Stimulated activated naive CD8-positive, alpha-beta T cell treated with anti-CD3 and anti-CD28 coated beads, Interleukin-15, Interleukin-2, amounts not matched to agents 100 U/mL and 50 U/mL, for 24 hours (primary cell): Measurements from ENCODE around the gene MILR1.
"Not testable (repeated sequence)": the region's sequence is repeated elsewhere in the genome, so short reads cannot be mapped to it uniquely, and the experiment has no call there.

Experiments
- ATAC-seq: fragments of 150-1000 bp; cut with Tn5 transposase; one replicate; pipeline ENCODE4 v1.10.0; 2021
- DNase-seq: peaks from one replicate; pipeline ENCODE4 v3.0.0; 2021

The MILR1 gene

GRCh38 chr17:64471440-64471839 is 22.5 kb downstream of the MILR1 start:
- DNase-seq: no peak
- ATAC-seq: no peak

- ATAC-seq: no peak
- no peak for DNase-seq
Observed at GRCh38 chr17:64472564-64472963, 23.6 kb downstream of the MILR1 start.

- DNase-seq: no peak
- no peak for ATAC-seq
Observed at GRCh38 chr17:64477849-64478248, 28.9 kb downstream of the MILR1 start.

GRCh38 chr17:64480951-64481350 is 32.0 kb downstream of the MILR1 start:
- no peak for DNase-seq
- no peak for ATAC-seq

- ATAC-seq (no peak), DNase-seq (no peak)
Observed at GRCh38 chr17:64484380-64484779, 35.5 kb downstream of the MILR1 start.

GRCh38 chr17:64488301-64488700 is 39.4 kb downstream of the MILR1 start:
- no peak for ATAC-seq
- no peak for DNase-seq

- ATAC-seq: peak; percentile 40
Observed at GRCh38 chr17:64491034-64491860, 42.3 kb downstream of the MILR1 start.

GRCh38 chr17:64491994-64492393 is 43.1 kb downstream of the MILR1 start:
- DNase-seq (no peak), ATAC-seq (no peak)

More at GRCh38 chr17:64491034-64491860, 42.3 kb downstream of the MILR1 start:
- peak; percentile 62 for DNase-seq

GRCh38 chr17:64492481-64493109 is 43.7 kb downstream of the MILR1 start:
- DNase-seq: no peak
- no peak for ATAC-seq

GRCh38 chr17:64494121-64494520 is 45.2 kb downstream of the MILR1 start:
- no peak for ATAC-seq
- no peak for DNase-seq

- not testable (repeated sequence) for DNase-seq, ATAC-seq
Observed at GRCh38 chr17:64495300-64495699, 46.4 kb downstream of the MILR1 start.

- DNase-seq (no peak), ATAC-seq (no peak)
Observed at GRCh38 chr17:64496348-64496785, 47.5 kb downstream of the MILR1 start.

GRCh38 chr17:64496786-64497564 is 48.1 kb downstream of the MILR1 start, which contains the start of gene POLG2:
POLG2 (minus strand) TSS chr17:64497054; CDS start chr17:64496968, 86 bp downstream.
- DNase-seq: peak; percentile 97
- peak; percentile 88 for ATAC-seq

- ATAC-seq (peak; percentile 44), DNase-seq (no peak)
Observed at GRCh38 chr17:64497565-64498035, 48.7 kb downstream of the MILR1 start.

- ATAC-seq (no peak), DNase-seq (no peak)
Observed at GRCh38 chr17:64498308-64499203, 49.6 kb downstream of the MILR1 start.

- ATAC-seq (no peak), DNase-seq (no peak)
Observed at GRCh38 chr17:64499805-64500486, 51.0 kb downstream of the MILR1 start.

- DNase-seq: no peak
- ATAC-seq: no peak
Observed at GRCh38 chr17:64500487-64500859, 51.6 kb downstream of the MILR1 start.

- no peak for ATAC-seq
- no peak for DNase-seq
Observed at GRCh38 chr17:64500862-64501765, 52.2 kb downstream of the MILR1 start.

- ATAC-seq (no peak), DNase-seq (no peak)
Observed at GRCh38 chr17:64502021-64502420, 53.1 kb downstream of the MILR1 start.

GRCh38 chr17:64502809-64503208 is 53.9 kb downstream of the MILR1 start:
- DNase-seq: no peak
- ATAC-seq: no peak
